Colon (tissue), 2 donors: ENCODE results near the gene TUBG1.
"Not testable (repeated sequence)": the region's sequence is repeated elsewhere in the genome, so short reads cannot be mapped to it uniquely, and the experiment has no call there.

Experiments
- FAIRE-seq: peaks from 2 replicates; lab custom pipeline; 2012; peaks lifted over from hg19 to GRCh38; lab: Jason Lieb, UNC
- donor health status: control.
- donor health status: control.

The TUBG1 gene

DNA sequence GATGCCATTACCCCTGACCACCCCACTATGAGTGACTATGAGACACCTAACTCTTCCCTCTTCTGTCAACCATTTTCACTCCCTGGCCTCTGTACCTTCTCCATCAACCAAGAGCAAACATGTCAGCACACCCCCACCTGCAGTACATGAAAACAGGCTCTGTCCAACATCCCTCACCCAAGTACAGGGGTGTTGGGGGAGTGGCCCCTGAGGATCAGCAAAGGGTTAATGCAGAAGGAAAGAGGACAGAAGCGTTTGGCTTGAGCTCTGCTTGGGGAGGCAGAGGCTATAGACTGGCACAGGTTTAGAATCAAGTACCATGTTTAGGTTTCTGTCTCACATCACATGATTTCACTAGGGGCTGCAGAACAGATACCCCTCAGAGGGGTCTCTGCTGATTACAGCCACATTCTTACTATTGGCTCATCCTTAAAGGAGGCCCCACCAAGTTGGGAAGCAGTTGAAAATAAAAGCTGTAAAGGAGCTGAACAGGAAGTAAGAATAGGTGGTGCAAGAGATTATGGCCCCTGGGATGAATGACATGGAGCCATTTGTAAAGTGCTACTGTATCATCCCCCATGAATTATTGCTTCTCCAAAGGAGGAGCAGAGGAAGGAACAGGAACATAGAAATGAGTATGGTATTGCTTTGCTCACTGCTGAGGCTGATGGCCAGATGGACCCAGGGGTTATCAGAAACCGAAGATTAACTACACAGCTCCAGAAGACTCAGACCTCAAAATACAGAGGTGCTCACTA is 29.5 kb upstream of the TUBG1 start:
- FAIRE-seq, result no peak

GRCh38 chr17:42581744-42582270 is 27.7 kb upstream of the TUBG1 start:
- no peak for FAIRE-seq

GRCh38 chr17:42584880-42585279 is 24.6 kb upstream of the TUBG1 start:
- no peak for FAIRE-seq

- FAIRE-seq, result no peak
Observed at GRCh38 chr17:42585353-42585752, 24.1 kb upstream of the TUBG1 start.

DNA sequence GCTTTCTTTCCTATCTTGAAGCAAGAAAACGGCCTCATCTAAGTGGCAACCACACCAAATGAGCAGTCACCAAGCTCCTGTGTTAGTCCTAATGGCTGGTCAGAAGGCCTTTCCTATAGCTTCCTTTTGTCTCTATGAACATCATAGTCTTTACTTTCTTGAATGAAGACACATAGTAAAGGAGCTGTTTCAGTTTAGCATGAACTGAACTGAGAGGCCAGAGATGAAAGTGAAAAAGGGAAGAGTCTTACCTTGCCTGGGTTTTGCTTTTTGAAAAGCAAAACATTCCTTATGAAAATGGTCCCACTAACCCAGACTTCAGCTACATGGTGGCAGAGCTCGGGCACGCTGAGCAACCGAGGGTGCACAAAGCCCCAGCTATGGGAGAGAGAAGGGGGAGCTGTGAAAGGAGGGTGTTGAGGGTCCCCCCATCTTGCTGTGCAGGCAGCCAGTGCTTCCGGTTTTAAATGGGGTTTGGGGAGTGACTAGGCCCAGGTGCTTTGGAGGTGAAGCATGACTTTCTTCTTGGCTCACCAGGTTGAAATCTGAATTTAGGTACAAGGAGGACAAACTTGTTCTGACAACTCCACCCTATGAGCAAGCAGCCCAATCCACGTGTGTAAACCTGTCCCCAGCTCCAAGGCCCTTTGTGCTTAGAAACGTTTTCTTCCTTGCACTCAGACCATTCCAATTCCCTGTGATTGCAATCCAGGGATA is 22.8 kb upstream of the TUBG1 start:
- no peak for FAIRE-seq

- no peak for FAIRE-seq
Observed at GRCh38 chr17:42590886-42591285, 18.6 kb upstream of the TUBG1 start.

DNA sequence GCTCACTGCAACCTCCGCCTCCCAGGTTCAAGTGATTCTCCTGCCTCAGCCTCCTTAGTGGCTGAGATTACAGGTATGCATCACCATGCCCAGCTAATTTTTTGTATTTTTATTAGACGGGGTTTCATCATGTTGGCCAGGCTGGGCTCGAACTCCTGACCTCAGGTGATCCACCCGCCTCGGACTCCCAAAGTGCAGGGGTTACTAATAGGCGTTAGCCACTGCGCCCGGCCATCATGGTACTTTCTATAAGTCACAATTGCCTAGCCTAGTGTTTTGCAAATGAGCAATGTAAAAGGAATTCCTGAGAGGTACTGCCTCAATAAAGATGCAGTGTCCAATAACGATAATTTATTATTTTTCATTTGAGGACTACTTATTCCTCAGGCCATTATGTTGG is 18.1 kb upstream of the TUBG1 start:
- FAIRE-seq, result no peak

- no peak for FAIRE-seq
Observed at GRCh38 chr17:42596386-42596785, 13.1 kb upstream of the TUBG1 start.

DNA sequence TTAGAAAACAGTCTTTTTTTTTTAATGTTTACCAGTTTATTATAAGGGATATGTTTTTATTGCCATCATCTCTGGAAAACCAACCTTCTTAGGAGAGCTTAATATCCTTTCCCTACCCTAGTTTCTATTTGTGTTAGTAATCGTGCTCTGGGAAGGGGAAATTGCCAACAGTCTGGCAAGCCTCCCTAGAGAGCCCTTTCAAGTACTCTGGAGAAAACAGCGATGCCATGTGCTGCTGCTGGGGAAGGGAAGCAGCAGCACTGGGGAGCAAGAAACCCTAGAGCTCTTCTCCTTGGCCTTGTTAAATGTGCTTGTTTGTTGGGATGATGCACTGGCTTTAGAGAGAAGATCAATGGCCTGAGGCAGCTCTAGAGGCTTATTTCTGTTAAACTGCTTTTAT is 10.6 kb upstream of the TUBG1 start:
- no peak for FAIRE-seq

DNA sequence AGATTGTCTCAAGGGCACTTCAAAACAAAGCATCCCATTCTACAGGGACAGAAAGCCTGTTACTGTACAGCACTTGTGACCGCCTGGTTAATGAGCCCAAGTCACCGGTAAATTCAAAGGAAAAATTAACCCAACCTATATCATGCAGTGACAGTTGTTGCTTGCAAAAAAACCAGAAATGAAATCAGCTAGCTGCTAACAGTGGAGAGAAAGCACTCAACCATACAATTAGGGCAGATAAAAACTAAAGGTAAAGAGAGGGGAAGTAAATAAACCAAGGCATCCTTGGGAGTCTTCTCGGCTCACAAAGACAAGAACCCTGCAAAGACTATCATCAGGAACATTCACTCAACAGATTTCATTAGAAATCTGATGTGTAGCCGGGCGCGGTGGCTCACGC is 6.2 kb upstream of the TUBG1 start:
- FAIRE-seq, result no peak

DNA sequence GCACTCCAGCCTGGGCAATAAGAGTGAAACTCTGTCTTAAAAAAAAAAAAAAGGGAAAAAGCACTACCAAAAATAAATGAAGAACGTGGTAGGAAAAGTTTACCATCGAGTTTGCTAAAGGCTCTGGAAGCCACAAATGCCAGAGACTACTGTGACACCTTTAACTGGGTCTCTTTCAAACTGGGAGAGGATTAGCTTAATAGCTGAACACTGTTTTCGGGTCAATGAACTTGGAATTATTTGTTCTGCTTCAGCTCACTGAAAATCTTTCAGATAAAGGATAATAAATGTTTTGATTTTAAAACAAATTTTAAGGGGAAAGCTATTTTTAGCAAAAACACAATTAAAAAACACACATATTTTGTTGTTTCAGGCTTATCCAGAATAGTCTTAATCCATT is 1.7 kb upstream of the TUBG1 start:
- no peak for FAIRE-seq

- no peak for FAIRE-seq
Observed at GRCh38 chr17:42608305-42609181, 940 bp upstream of the TUBG1 start.

- FAIRE-seq, result not testable (repeated sequence)
Observed at GRCh38 chr17:42609814-42610801, 625 bp downstream of the TUBG1 start.

- FAIRE-seq, result no peak
Observed at GRCh38 chr17:42612013-42612412, 2.5 kb downstream of the TUBG1 start.

GRCh38 chr17:42613699-42614295 is 4.3 kb downstream of the TUBG1 start:
- FAIRE-seq, result no peak

DNA sequence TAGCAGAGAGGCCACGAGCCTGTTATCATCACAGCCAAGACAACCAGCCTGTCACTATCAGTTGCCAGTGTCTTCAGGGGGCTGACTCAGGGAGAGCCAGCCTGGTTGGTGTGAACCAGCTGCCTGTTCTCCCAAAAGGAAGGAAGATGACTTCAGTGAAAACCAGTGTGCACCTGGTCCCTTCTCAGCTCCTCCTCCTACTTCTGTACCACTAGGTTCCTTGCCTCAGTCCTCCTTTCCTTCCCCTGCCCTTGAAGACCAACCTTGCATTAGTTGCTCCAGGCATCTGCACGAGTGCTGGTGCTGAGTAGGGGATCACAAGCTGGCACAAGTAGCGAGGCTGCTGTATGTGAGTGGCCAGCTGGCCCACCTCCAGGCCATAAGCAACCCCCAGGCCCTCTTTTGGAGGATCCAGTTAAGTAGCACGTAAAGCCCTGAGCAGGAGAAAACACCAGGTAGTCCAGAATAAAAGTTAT is 8.5 kb downstream of the TUBG1 start:
- no peak for FAIRE-seq

GRCh38 chr17:42618442-42619150 is 9.1 kb downstream of the TUBG1 start:
- FAIRE-seq, result no peak

DNA sequence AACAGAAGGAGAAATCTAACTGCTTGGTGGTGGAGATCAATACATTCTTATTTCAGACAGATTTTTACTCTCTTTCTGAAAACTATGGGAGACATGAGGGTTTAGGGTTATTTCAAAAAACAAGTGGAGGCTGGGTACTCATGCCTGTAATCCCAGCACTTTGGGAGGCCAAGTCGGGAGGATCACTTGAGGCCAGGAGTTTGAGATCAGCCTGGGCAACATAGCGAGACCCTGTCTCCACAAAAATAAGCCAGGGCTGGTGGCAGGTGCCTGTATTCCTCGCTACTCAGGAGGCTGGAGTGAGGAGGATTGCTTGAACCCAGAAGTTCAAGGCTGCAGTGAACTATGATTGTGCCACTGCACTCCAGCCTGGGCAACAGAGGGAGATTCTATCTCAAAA is 12.5 kb downstream of the TUBG1 start:
- FAIRE-seq, result not testable (repeated sequence)

DNA sequence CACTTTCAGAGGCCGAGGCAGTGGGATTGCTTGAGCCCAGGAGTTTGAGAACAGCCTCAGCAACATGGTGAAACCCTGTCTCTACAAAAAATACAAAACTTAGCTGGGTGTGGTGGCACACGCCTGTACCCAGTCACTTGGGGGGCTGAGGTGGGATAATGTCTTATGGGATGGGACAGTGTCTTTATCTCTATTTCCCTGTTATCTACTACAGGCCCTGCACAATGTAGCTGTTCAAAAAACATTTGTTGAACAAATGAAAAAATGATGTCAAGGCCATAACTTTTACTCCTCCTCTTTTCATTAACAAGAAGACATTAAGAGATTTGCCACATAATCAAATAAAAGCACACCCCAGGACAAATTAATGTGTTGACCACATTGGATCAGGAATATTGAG is 13.8 kb downstream of the TUBG1 start:
- FAIRE-seq, result no peak
